Kidney epithelial cell (primary cell): ENCODE results near the gene KCNQ5. TPM values are rescaled to one million over a fixed set of nuclear protein-coding genes. Genes with fewer than 3 reads are reported as not detected.

Source experiments
- DNase-seq: peaks from one replicate; pipeline ENCODE4 v3.0.0-alpha.2; 2010; ENCODE audit warnings: low read depth
- H3K27me3 ChIP-seq: 2 replicates; pipeline ENCODE4 v1.6.0; 2011; ENCODE audit warnings: low read length; ENCODE audit not compliant: control insufficient read depth, insufficient read depth
- H3K36me3 ChIP-seq: 2 replicates; pipeline ENCODE4 v1.5.1; 2011; ENCODE audit warnings: low read length; ENCODE audit not compliant: control insufficient read depth, insufficient read depth
- H3K4me3 ChIP-seq: 2 replicates; pipeline ENCODE4 v1.5.1; 2011; ENCODE audit warnings: low read depth, mild to moderate bottlenecking, control low read depth, low read length
- total RNA-seq: library from RNA; depleted of rRNA; stranded (reverse); fragments of >200 nt; gene quantifications from 2 replicates; pipeline ENCODE4 v1.2.3, GENCODE V29; 2015
- TF ChIP-seq, protein P1 (sequence below): IDR thresholded peaks from 2 replicates; pipeline ENCODE4 v1.5.1; 2011; ENCODE audit warnings: mild to moderate bottlenecking, moderate library complexity, low read length, control low read depth, inconsistent platforms; ENCODE audit not compliant: insufficient read depth, poor library complexity, severe bottlenecking

The KCNQ5 gene
- total RNA-seq, 1 donor from 2014 or later: 1.9 TPM

DNA sequence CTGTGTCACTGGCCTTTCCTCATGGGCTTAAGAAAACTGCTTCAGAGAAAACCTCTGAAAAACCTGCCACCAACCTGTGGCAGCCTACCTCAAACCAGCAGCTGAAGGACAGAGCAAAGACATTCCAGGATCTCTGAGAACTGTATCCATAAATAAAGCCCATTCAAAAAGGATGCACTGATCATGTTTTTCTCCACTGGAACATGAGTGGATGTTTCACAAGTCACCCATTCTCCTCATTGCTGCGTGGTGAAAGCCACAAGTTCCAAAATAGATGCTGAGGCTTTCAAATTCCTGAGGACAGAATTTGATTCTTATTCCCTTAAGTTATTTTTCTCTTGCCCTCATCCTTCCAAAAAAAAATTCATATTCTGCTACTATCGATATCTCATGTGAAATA lies 322.8 kb downstream of the KCNQ5 start:
- no peaks in the 10 kb centered on the region for H3K36me3 ChIP-seq
- H3K27me3 ChIP-seq: no peaks in the 10 kb centered on the region
- DNase-seq: no peak
- H3K4me3 ChIP-seq: no peak overlapping the region
- TF ChIP-seq, protein P1, sequence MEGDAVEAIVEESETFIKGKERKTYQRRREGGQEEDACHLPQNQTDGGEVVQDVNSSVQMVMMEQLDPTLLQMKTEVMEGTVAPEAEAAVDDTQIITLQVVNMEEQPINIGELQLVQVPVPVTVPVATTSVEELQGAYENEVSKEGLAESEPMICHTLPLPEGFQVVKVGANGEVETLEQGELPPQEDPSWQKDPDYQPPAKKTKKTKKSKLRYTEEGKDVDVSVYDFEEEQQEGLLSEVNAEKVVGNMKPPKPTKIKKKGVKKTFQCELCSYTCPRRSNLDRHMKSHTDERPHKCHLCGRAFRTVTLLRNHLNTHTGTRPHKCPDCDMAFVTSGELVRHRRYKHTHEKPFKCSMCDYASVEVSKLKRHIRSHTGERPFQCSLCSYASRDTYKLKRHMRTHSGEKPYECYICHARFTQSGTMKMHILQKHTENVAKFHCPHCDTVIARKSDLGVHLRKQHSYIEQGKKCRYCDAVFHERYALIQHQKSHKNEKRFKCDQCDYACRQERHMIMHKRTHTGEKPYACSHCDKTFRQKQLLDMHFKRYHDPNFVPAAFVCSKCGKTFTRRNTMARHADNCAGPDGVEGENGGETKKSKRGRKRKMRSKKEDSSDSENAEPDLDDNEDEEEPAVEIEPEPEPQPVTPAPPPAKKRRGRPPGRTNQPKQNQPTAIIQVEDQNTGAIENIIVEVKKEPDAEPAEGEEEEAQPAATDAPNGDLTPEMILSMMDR: no peak

GRCh38 chr6:72946774-72947173 lies 324.9 kb downstream of the KCNQ5 start:
- Histone ChIP-seq H3K27me3 (no peaks in the 10 kb centered on the region), H3K4me3 (no peak overlapping the region), H3K36me3 (no peaks in the 10 kb centered on the region)
- DNase-seq: no peak
- TF ChIP-seq, protein P1: no peak

DNA sequence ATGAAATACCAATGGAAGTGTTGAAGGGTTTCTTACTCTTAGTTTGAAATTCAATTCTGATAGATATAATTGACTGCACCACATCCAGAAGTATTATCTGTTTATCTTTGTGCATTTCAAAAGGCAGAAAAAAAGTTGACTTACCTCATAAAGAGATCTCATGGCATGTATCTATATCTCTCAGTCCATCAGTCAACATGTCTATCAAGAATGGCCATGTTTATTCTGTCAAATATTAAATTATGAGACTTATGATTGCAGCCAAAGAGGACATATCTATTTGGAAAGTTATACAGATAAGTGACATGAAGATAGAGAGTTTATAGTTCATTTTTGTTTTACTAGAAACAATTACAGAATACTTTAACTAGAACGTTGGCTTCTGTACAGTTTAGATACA lies 325.7 kb downstream of the KCNQ5 start:
- no peaks in the 10 kb centered on the region for H3K36me3 ChIP-seq
- DNase-seq: no peak
- TF ChIP-seq, protein P1: no peak
- H3K27me3 ChIP-seq: no peaks in the 10 kb centered on the region
- no peak overlapping the region for H3K4me3 ChIP-seq

DNA sequence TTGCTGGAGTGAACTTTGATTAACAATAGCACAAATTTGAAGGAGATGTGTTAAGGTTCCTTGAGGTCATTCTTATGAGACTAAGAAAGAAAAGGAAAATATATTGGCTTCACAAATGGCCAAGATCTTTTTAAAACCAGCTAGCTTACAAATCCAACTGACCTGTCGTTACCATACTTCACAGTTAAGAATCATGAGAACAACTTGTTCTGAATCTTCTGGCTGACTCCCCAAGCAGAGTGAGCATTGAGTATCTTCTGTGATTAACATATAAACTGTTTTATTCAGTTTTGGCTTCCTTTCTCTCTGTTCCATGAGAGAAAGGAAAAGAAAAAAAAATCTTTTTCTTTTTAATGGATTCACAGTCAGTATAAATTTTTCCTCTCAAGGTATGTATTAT lies 326.3 kb downstream of the KCNQ5 start:
- Histone ChIP-seq H3K4me3 (no peak overlapping the region), H3K27me3 (no peaks in the 10 kb centered on the region), H3K36me3 (no peaks in the 10 kb centered on the region)
- TF ChIP-seq, protein P1: no peak
- DNase-seq: no peak

- Histone ChIP-seq H3K36me3 (no peaks in the 10 kb centered on the region), H3K4me3 (no peak overlapping the region), H3K27me3 (no peaks in the 10 kb centered on the region)
- TF ChIP-seq, protein P1: no peak
- no peak for DNase-seq
These were observed 328.4 kb downstream of the KCNQ5 start for GRCh38 chr6:72950114-72950860.
